Measurements from ENCODE around the gene C6orf62. TPM values are rescaled to one million over a fixed set of nuclear protein-coding genes. Genes with fewer than 3 reads are reported as not detected.
A peak's percentile ranks its signal among the peaks of the same experiment; 100 is the strongest.
"Not testable (repeated sequence)": the region's sequence is repeated elsewhere in the genome, so short reads cannot be mapped to it uniquely, and the experiment has no call there.

The C6orf62 gene
- polyA plus RNA-seq, 3 donors, result 40.9 to 48.3 (median 41.1) TPM

DNA sequence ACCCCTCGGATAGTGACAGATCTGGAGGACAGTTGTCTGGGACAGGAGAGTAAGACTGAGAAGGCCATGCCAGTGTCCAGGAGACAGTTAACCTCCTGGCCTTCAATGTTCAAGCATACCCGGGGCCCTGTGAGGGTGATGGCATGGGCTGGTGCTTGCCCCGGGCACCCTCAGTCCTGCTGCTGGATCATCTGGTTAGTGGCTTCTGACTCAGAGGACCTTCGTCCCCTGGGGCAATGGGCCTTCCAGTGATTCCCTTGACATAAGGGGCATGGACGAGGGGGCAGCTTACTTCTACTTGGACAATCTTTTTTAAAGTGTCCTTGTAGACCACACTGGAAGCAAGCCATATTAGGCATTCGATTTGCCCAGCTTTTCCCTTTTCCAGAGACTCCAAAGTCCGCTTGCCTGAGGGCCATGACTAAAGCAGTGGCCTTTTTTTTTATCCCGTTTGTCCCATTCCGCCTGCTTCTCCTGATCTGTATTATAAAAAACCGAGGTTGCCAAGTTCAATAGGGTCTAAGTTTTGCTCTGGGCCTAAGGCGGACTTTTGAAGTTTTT is 40.1 kb downstream of the C6orf62 start:
- not testable (repeated sequence) for H3K27ac ChIP-seq (ENCODE audit: low read depth, low read length)
- WGBS, 3 donors, result 46 to 94% (median 90%) methylated on average over 10 to 11 of the region's 11 CpGs

DNA sequence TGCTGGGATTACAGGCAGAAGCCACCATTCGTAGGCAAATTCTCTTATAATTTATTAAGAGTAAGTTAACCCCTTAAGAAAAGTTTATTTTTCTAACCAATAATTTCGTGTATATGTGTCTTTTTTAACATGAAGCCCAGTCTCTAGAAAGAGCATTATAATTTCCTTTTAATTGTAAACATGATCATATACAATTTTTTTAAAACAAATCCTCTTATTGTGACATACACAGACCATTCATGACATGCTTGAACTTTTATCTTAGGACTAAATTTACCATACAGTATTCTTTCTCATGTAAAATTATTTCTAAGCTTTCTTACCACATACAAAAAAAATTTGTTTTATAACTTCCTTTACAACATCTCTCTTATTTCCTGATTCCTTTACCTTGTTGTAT is 45.3 kb downstream of the C6orf62 start:
- H3K27ac ChIP-seq (ENCODE audit: low read depth, low read length), result no peak overlapping the region
- 84 to 90% (median 88%) methylated on average over 2 of the region's 2 CpGs for WGBS, 3 donors

DNA sequence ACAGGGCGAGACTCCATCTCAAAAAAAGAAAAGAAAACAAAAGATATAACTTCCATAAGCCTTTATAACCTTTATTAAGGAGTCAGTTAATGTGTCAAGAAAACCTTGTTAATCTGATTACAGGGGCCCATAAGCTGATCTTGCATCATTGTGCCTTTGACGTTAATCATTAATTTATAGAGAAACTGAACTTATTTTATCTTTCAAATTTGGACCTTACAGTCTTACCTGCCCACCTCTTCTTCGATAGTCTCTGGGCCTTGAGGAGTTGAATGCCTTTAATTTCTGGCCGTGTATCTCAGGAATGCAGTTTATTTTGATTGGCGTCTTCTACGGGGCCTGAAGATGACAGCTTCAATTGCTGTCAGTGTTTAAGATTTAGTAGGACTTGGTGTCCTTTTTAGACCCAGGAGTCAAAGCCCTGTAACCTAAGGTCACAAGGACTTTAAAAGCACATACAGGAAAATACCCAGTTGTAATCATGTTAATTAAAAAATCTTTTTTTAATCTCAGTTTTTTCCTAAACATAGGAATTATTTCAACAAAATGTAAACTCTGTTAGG is 46.3 kb downstream of the C6orf62 start:
- 70 to 96% (median 94%) methylated on average over 6 of the region's 6 CpGs for WGBS, 3 donors
- no peak overlapping the region for H3K27ac ChIP-seq (ENCODE audit: low read depth, low read length)

DNA sequence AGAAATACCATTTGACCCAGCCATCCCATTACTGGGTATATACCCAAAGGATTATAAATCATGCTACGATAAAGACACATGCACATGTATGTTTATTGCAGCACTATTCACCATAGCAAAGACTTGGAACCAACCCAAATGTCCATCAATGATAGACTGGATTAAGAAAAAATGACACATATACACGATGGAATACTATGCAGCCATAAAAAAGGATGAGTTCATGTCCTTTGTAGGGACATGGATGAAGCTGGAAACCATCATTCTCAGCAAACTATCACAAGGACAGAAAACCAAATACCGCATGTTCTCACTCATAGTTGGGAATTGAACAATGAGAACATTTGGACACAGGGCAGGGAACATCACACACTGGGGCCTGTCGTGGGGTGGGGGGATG is 47.9 kb downstream of the C6orf62 start:
- H3K27ac ChIP-seq (ENCODE audit: low read depth, low read length), result not testable (repeated sequence)
- WGBS, 3 donors, result 91 to 97% (median 94%) methylated on average over 4 of the region's 4 CpGs

DNA sequence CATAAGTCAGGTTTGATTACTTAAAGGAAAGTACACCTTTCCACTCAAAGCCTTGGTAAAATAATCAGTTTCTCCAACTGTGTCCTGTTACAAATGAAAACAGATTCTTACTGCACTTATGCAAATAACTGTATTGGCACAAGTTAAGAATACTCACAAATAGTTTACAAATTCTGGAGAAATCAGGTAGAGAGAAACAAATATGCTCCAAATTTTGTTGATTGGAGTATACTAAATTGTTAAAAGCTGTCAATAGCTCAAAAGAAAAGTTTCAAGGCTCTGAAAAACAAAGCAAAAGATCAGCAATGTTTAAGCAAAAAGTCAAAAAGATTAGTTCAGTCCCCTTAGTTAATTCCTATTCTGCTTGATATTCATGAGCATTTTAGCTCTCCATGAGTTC is 48.5 kb downstream of the C6orf62 start:
- H3K27ac ChIP-seq (ENCODE audit: low read depth, low read length), result not testable (repeated sequence)

DNA sequence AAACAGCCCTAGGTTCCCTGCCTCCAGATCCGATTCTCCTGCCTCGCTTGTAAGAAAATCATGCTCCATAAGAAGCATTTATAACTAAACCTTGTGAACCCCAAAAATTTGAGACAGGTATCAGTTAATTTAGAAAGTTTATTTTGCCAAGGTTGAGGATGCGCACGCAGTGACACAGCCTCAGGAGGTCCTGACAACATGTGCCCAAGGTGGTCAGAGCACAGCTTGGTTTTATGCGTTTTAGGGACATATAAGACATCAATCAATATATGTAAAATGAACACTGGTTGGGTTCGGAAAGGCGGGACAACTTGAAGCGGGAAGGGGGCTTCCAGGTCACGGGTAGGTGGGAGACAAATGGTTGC is 50.0 kb downstream of the C6orf62 start:
- no peak overlapping the region for H3K27ac ChIP-seq (ENCODE audit: low read depth, low read length)
- WGBS, 3 donors, result 93 to 97% (median 97%) methylated on average over 9 of the region's 9 CpGs

DNA sequence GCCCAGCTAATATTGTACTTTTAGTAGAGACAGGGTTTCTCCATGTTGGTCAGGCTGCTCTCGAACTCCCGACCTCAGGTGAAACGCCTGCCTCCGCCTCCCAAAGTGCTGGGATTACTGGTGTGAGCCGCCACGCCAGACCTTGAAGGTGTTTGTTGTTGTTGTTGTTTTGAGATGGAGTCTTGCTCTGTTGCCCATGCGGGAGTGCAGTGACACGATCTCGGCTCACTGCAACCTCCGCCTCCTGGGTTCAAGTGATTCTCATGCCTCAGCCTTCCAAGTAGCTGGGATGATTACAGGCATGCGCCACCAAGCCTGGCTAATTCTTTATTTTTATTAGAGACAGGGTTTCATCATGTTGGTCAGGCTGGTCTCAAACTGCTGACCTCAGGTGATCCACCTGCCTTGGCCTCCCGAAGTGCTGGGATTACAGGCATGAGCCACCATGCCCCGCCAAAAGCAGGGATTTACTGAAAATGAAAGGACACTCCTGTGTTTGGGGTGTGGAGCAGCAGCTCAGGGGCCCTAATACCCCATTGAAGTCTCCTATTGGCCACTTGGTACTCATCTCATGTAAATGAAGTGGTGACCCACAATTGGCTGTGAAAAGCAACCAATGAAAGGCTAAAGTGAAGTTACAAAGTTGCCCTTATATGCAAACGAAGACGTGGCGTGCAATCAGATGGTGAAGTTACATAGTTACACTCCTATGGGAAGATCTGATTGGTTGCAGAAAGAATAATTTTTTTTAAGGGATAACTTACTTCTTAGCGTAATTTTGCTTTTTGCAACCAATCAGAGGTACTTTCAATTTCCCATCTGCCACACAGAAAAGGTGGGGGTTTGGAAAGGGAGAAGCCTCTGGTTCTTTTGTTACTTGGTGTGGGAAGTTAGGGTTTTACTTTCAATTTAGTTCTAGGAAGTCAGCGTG is 50.6 kb downstream of the C6orf62 start:
- WGBS, 3 donors, result 94 to 97% (median 95%) methylated on average over 18 of the region's 18 CpGs
- H3K27ac ChIP-seq (ENCODE audit: low read depth, low read length), result not testable (repeated sequence)

DNA sequence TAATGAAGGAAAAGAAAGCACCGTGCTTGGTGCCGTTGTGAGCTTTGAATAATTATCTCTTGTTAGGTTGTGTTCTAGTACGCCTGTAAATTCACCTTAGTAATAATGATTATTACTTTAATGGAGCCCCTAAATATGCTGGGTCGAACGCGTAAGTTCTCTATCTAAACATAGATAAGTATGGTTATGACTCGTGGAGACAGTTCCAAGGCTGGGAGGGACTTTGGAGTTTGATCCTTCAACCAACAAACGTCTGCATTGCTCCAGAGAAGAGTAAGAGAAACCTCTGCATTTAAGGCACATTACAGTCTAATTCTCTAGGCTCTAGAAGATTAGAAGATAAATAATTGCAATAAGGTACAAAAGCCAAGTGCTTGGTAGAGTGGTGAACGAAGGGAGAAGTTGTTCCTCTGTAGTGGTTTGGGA is 51.6 kb downstream of the C6orf62 start:
- no peak overlapping the region for H3K27ac ChIP-seq (ENCODE audit: low read depth, low read length)
- 2 to 4% (median 3%) methylated on average over 9 of the region's 9 CpGs for WGBS, 3 donors

DNA sequence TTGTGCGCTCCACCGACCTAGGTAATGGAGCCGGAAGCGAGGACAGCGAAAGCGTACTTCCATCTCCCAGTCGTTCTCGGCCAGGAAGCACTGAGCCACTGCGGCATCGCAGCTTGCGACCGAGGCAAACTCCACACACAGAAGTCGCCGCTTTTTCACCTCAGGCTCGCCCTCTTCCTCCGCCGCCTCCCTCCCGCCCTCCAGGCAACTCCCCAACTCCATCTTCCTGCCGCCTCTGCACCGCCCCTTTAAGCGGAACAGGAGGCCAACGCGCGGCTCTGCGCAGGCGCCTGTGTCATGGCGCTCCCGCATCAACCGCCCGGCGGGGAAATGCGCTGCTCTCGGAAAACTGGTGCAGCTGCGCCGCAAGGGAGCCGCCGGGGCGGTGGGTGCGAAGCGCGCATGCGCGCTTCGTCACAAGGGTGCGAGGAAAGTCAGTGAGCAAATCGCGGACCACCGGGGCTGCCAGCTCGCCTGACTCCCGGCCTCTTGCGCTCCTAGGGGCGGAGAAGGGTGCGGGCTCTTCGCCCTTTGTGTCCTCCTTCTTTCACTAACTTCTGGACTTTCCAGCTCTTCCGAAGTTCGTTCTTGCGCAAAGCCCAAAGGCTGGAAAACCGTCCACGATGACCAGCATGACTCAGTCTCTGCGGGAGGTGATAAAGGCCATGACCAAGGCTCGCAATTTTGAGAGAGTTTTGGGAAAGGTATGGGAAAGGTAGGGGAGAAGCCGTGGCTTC is 52.1 kb downstream of the C6orf62 start, which contains the start of the genes ACOT13 and TDP2:
ACOT13 (plus strand) TSS at position 437 of the 737 bp plus-strand sequence; CDS start at position 624, 187 bp downstream.
TDP2 (minus strand) TSS at position 259 of the 737 bp plus-strand sequence; CDS start at position 222, 37 bp downstream.
- H3K27ac ChIP-seq (ENCODE audit: low read depth, low read length), result peak within 1 kb of the TSS; percentile 5
- WGBS, 3 donors, result 0% methylated on average over 62 of the region's 62 CpGs

DNA sequence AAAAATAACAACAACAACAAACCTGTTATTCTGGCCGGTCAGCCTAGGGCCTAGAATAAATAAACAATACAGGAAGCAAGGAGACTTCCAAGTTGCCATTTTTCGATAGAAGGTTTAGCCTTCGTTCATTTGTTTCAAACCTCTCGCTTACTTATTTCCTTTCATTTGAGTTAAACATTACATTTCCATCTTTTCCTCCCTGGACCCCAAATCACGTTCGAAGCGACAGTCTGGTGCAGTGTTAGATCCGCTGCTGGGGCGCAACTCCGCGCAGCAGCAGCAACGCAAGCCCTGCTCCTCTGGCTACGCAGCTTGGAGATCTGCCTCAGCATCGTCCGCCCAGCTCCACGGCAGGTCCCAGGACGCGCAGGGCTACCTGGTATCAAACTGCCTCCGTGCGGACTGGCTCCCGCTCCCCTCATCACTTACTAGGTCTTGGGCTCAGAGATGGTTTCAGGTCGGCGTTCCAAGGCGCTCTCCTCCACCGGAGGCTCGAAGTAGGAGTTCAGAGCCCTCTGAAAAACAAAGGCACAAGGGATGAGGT is 52.8 kb downstream of the C6orf62 start:
- H3K27ac ChIP-seq (ENCODE audit: low read depth, low read length), result peak overlapping the region; percentile 5
- 0 to 1% (median 0%) methylated on average over 26 of the region's 26 CpGs for WGBS, 3 donors

DNA sequence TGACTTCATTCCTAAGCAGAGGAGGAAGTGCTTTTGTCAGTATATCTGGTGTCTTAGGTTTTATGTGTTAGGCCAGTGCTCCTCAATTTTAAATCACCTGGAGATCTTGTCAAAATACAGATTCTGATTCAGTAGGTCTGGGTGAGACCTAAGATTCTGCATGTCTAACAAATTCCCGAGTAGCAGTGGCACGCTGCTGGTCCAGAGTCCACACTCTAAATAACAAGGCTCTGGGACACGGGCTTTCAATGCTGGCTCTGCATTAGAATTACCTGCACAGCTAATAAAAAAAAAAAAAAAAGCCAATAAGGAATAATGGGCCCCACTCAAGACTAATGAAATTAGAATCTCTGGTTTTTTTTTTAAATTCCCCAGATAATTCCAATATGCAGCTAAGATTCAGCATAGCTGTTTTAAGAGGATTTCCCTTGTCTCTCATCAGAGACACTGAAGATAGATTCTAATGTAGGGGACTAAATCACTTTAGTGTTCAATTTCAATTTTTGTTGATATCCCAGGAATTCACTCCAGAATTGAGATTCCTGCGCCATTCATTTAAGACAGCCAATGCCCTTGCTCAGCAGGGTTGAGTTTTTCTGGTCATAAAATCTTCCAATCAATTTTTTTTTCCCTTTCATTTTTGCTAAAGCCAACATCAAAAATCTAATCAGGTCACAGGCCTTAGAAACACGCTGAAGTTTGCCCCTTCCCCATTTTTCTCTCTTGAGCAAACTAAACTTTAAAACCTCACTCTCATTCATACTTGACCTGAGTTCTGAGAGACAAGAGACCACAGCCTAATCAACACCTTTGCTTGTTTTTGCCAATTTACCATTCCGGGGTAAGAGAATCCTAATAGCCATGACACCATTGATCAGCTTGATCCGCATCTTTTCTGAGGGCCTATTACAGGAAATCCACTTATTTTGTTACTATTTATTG is 54.6 kb downstream of the C6orf62 start:
- WGBS, 3 donors, result 80 to 95% (median 93%) methylated on average over 7 of the region's 7 CpGs
- H3K27ac ChIP-seq (ENCODE audit: low read depth, low read length), result no peak overlapping the region

DNA sequence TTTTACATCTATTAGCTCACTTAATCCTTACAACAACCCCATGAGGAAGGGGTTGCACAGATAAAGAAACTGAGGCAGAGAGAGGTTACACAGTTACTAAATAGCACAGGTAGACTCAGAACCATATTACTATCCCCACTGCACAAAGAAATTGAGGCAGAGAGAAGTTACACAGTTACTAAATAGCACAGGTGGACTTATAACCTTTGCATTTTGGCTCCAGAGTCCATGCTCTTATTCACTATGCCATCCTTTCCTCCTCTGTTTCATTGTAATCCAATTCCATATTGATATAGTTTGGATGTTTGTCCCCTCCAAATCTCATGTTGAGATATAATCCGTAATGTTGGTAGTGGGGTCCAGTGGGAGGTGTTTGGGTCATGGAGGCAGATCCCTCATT is 55.8 kb downstream of the C6orf62 start:
- no peak overlapping the region for H3K27ac ChIP-seq (ENCODE audit: low read depth, low read length)
- WGBS, 3 donors, result 92 to 100% (median 98%) methylated on average over 1 of the region's 1 CpG

DNA sequence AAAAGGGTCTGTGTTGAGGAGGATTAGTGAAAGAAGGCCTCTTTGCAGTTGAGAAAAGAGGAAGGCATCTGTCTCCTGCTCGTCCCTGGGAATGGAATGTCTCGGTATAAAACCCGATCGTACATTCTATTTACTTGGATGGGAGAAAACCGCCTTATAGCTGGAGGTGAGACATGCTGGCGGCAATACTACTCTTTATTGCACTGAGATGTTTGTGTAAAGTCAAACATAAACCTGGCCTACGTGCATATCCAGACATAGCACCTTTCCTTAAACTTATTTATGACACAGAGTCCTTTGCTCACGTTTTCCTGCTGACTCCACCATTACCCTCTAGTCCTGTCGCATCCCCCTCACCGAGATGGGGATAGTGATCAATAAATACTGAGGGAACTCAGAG is 56.7 kb downstream of the C6orf62 start:
- H3K27ac ChIP-seq (ENCODE audit: low read depth, low read length), result no peak overlapping the region
- WGBS, 3 donors, result 76 to 97% (median 96%) methylated on average over 10 of the region's 10 CpGs

DNA sequence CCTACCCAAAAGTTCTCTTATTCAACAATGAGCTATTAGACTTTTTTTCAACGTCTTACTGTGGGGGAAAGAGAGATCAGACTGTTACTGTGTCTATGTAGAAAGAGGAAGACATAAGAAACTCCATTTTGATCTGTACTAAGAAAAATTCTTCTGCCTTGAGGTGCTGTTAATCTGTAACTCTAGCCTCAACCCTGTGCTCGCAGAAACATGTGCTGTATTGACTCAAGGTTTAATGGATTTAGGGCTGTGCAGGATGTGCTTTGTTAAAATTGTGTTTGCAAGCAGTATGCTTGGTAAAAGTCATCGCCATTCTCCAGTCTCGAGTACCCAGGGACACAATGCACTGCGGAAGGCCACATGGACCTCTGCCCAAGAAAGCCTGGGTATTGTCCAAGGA is 57.2 kb downstream of the C6orf62 start:
- 69 to 90% (median 87%) methylated on average over 5 of the region's 5 CpGs for whole genome bisulfite sequencing, 3 donors
- not testable (repeated sequence) for H3K27ac ChIP-seq (ENCODE audit: low read depth, low read length)

DNA sequence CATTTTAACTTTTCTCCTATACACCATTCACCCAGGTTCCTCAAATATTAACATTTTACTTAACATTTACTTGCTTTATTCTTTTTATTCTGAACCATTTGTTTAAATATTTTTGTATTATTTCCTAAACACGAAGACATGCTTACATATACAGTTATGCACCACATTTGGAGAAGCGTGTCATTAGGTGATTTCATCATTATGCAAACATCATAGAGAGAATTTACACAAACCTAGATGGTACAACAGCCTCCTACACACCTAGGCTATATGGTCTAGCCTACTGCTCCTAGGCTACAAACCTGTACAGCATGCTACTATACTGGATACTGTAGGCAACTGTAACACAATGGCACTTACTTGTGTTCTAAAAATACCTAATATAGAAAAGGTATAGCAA is 58.8 kb downstream of the C6orf62 start:
- no peak overlapping the region for H3K27ac ChIP-seq (ENCODE audit: low read depth, low read length)
- 85 to 91% (median 89%) methylated on average over 2 of the region's 2 CpGs for WGBS, 3 donors

DNA sequence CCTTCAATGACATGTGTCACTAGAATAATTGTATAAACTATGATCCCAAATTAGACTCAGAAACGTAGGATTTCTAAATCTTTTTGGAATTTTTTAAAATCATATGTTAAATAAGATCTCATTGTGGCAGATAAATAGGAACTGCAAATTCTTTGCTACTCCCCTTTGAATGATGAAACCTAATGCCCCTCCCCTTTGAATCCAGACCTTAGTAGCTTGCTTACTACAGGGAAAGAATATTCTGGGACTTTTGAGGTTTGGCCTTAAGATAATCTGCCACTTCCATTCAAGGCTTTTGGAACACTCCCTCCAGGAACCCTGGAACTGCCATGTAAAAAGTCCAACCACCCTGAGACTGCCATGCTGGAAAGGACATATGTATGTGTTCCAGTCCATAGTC is 59.4 kb downstream of the C6orf62 start:
- no peak overlapping the region for H3K27ac ChIP-seq (ENCODE audit: low read depth, low read length)
- 54 to 75% (median 75%) methylated on average over 1 of the region's 1 CpG for WGBS, 3 donors
